ENCODE results near the gene VCL. TPM values are rescaled to one million over a fixed set of nuclear protein-coding genes. Genes with fewer than 3 reads are reported as not detected.
"Not testable (repeated sequence)": the region's sequence is repeated elsewhere in the genome, so short reads cannot be mapped to it uniquely, and the experiment has no call there.

The VCL gene
- 10 to 100 TPM; 42.1 to 51.4 TPM for total RNA-seq

GRCh38 chr10:73997787-73998622 is at the start of gene VCL:
Gene VCL, plus strand, starts transcription at chr10:73998116. Its CDS starts 92 bp downstream, at chr10:73998208.
- ATAC-seq, result peak; percentile 99
- H3K4me3 Mint-ChIP-seq, result peak within 1 kb of the TSS; percentile 95
- peaks cover 43 to 56% of the 10 kb centered on the region in 2 donors for H3K4me1 Mint-ChIP-seq (ENCODE audit: low read depth in 2 of 2)
- no peaks in the 10 kb centered on the region for H3K27me3 Mint-ChIP-seq
- no peaks in the 10 kb centered on the region for H3K9me3 Mint-ChIP-seq
- DNase-seq (ENCODE audit: low spot score), result peak; percentile 97
- H3K36me3 Mint-ChIP-seq, result no peaks in the 10 kb centered on the region
- H3K27ac Mint-ChIP-seq, result peak within 1 kb of the TSS; percentile 79 to 99

- no peak for DNase-seq (ENCODE audit: low spot score)
- H3K4me3 Mint-ChIP-seq, result no peak overlapping the region
- H3K4me1 Mint-ChIP-seq (ENCODE audit: low read depth in 2 of 2), result peaks cover 7 to 8% of the 10 kb centered on the region in 2 donors
- no peaks in the 10 kb centered on the region for H3K27me3 Mint-ChIP-seq
- no peak overlapping the region for H3K27ac Mint-ChIP-seq
- no peaks in the 10 kb centered on the region for H3K9me3 Mint-ChIP-seq
- H3K36me3 Mint-ChIP-seq, result no peaks in the 10 kb centered on the region
- ATAC-seq, result no peak
Observed at GRCh38 chr10:73948947-73949633, 48.8 kb upstream of the VCL start.

GRCh38 chr10:73950155-73950948 is 47.6 kb upstream of the VCL start:
- Mint-ChIP-seq H3K4me1 (ENCODE audit: low read depth in 2 of 2) (peaks cover 8 to 12% of the 10 kb centered on the region in 2 donors), H3K36me3 (no peaks in the 10 kb centered on the region), H3K4me3 (no peak overlapping the region), H3K27ac (peak overlapping the region in 1 of 2 donors; percentile 29), H3K9me3 (no peaks in the 10 kb centered on the region), H3K27me3 (no peaks in the 10 kb centered on the region)
- DNase-seq (ENCODE audit: low spot score) (no peak), ATAC-seq (no peak)

- peaks cover 31 to 32% of the 10 kb centered on the region in 2 donors for H3K4me1 Mint-ChIP-seq (ENCODE audit: low read depth in 2 of 2)
- H3K9me3 Mint-ChIP-seq, result no peaks in the 10 kb centered on the region
- no peak overlapping the region for H3K4me3 Mint-ChIP-seq
- no peaks in the 10 kb centered on the region for H3K36me3 Mint-ChIP-seq
- peak overlapping the region; percentile 10 to 27 for H3K27ac Mint-ChIP-seq
- no peaks in the 10 kb centered on the region for H3K27me3 Mint-ChIP-seq
- ATAC-seq, result peak; percentile 26 to 37
- no peak for DNase-seq (ENCODE audit: low spot score)
Observed at GRCh38 chr10:73953665-73954064, 44.3 kb upstream of the VCL start.

- ATAC-seq (no peak), DNase-seq (ENCODE audit: low spot score) (no peak)
- Mint-ChIP-seq H3K9me3 (no peaks in the 10 kb centered on the region), H3K4me3 (no peak overlapping the region), H3K27ac (peak overlapping the region in 1 of 2 donors; percentile 73), H3K36me3 (no peaks in the 10 kb centered on the region), H3K27me3 (no peaks in the 10 kb centered on the region), H3K4me1 (ENCODE audit: low read depth in 2 of 2) (peaks cover 40 to 42% of the 10 kb centered on the region in 2 donors)
Observed at GRCh38 chr10:73954737-73955136, 43.2 kb upstream of the VCL start.

- Mint-ChIP-seq H3K27me3 (no peaks in the 10 kb centered on the region), H3K36me3 (no peaks in the 10 kb centered on the region), H3K9me3 (no peaks in the 10 kb centered on the region), H3K4me3 (peak overlapping the region; percentile 47), H3K4me1 (ENCODE audit: low read depth in 2 of 2) (peaks cover 50 to 52% of the 10 kb centered on the region in 2 donors), H3K27ac (peak overlapping the region; percentile 24 to 73)
- DNase-seq (ENCODE audit: low spot score) (no peak), ATAC-seq (no peak)
Observed at GRCh38 chr10:73955719-73956118, 42.2 kb upstream of the VCL start.

- H3K27me3 Mint-ChIP-seq, result no peaks in the 10 kb centered on the region
- H3K27ac Mint-ChIP-seq, result peak overlapping the region; percentile 73 to 97
- H3K9me3 Mint-ChIP-seq, result no peaks in the 10 kb centered on the region
- ATAC-seq (peak; percentile 81 to 85), DNase-seq (ENCODE audit: low spot score) (peak; percentile 65)
- H3K4me3 Mint-ChIP-seq, result peak overlapping the region; percentile 80
- no peaks in the 10 kb centered on the region for H3K36me3 Mint-ChIP-seq
- peaks cover 55 to 60% of the 10 kb centered on the region in 2 donors for H3K4me1 Mint-ChIP-seq (ENCODE audit: low read depth in 2 of 2)
Observed at GRCh38 chr10:73956476-73957359, 41.2 kb upstream of the VCL start.

GRCh38 chr10:73959484-73960243 is 38.3 kb upstream of the VCL start:
- H3K27me3 Mint-ChIP-seq, result no peaks in the 10 kb centered on the region
- ATAC-seq, result peak; percentile 48 to 53
- no peaks in the 10 kb centered on the region for H3K9me3 Mint-ChIP-seq
- no peak for DNase-seq (ENCODE audit: low spot score)
- peak overlapping the region; percentile 46 for H3K4me3 Mint-ChIP-seq
- H3K4me1 Mint-ChIP-seq (ENCODE audit: low read depth in 2 of 2), result peaks cover 52% of the 10 kb centered on the region in 2 donors
- H3K27ac Mint-ChIP-seq, result peak overlapping the region; percentile 49 to 97
- H3K36me3 Mint-ChIP-seq, result no peaks in the 10 kb centered on the region

GRCh38 chr10:73962386-73962785 is 35.5 kb upstream of the VCL start:
- H3K27ac Mint-ChIP-seq, result no peak overlapping the region
- no peaks in the 10 kb centered on the region for H3K9me3 Mint-ChIP-seq
- ATAC-seq (no peak), DNase-seq (ENCODE audit: low spot score) (no peak)
- no peaks in the 10 kb centered on the region for H3K27me3 Mint-ChIP-seq
- H3K4me1 Mint-ChIP-seq (ENCODE audit: low read depth in 2 of 2), result peaks cover 34 to 36% of the 10 kb centered on the region in 2 donors
- no peaks in the 10 kb centered on the region for H3K36me3 Mint-ChIP-seq
- no peak overlapping the region for H3K4me3 Mint-ChIP-seq

GRCh38 chr10:73963533-73963932 is 34.4 kb upstream of the VCL start:
- H3K27ac Mint-ChIP-seq; DNase-seq (ENCODE audit: low spot score); H3K9me3 Mint-ChIP-seq; ATAC-seq; H3K27me3 Mint-ChIP-seq; H3K4me3 Mint-ChIP-seq; H3K36me3 Mint-ChIP-seq: not testable (repeated sequence)
- peaks cover 40 to 44% of the 10 kb centered on the region in 2 donors for H3K4me1 Mint-ChIP-seq (ENCODE audit: low read depth in 2 of 2)

GRCh38 chr10:73964743-73965142 is 33.2 kb upstream of the VCL start:
- H3K9me3 Mint-ChIP-seq, result no peaks in the 10 kb centered on the region
- H3K4me3 Mint-ChIP-seq, result no peak overlapping the region
- H3K36me3 Mint-ChIP-seq, result no peaks in the 10 kb centered on the region
- peaks cover 40 to 44% of the 10 kb centered on the region in 2 donors for H3K4me1 Mint-ChIP-seq (ENCODE audit: low read depth in 2 of 2)
- no peaks in the 10 kb centered on the region for H3K27me3 Mint-ChIP-seq
- DNase-seq (ENCODE audit: low spot score) (no peak), ATAC-seq (no peak)
- H3K27ac Mint-ChIP-seq, result no peak overlapping the region

GRCh38 chr10:73965267-73965889 is 32.5 kb upstream of the VCL start:
- H3K27me3 Mint-ChIP-seq; H3K4me3 Mint-ChIP-seq; DNase-seq (ENCODE audit: low spot score); H3K9me3 Mint-ChIP-seq; H3K27ac Mint-ChIP-seq; H3K36me3 Mint-ChIP-seq; ATAC-seq: not testable (repeated sequence)
- H3K4me1 Mint-ChIP-seq (ENCODE audit: low read depth in 2 of 2), result peaks cover 37 to 42% of the 10 kb centered on the region in 2 donors
